Osteocyte (in vitro differentiated cells): Measurements from ENCODE around the gene STK17A. TPM values are rescaled to one million over a fixed set of nuclear protein-coding genes. Genes with fewer than 3 reads are reported as not detected.
A peak's percentile ranks its signal among the peaks of the same experiment; 100 is the strongest.

Experiments used
- DNase-seq: peaks from one replicate; pipeline ENCODE4 v3.0.0; 2021; ENCODE audit warnings: mixed read lengths; ENCODE audit not compliant: unreplicated experiment; ENCODE audit errors: extremely low spot score
- H3K27ac Mint-ChIP-seq: one replicate; pipeline ENCODE4 v1.8.0; 2021; ENCODE audit warnings: mild to moderate bottlenecking, mixed read lengths; ENCODE audit not compliant: unreplicated experiment
- H3K27me3 Mint-ChIP-seq: one replicate; pipeline ENCODE4 v1.8.0; 2021; ENCODE audit warnings: mixed read lengths; ENCODE audit not compliant: unreplicated experiment
- H3K36me3 Mint-ChIP-seq: one replicate; pipeline ENCODE4 v1.8.0; 2021; ENCODE audit warnings: mixed read lengths; ENCODE audit not compliant: unreplicated experiment
- H3K4me1 Mint-ChIP-seq: one replicate; pipeline ENCODE4 v1.8.0; 2021; ENCODE audit warnings: mixed read lengths; ENCODE audit not compliant: unreplicated experiment
- H3K4me3 Mint-ChIP-seq: one replicate; pipeline ENCODE4 v1.8.0; 2021; ENCODE audit warnings: mild to moderate bottlenecking, moderate library complexity, mixed read lengths; ENCODE audit not compliant: unreplicated experiment
- H3K9me3 Mint-ChIP-seq: one replicate; pipeline ENCODE4 v1.8.0; 2021; ENCODE audit warnings: mixed read lengths; ENCODE audit not compliant: unreplicated experiment
- CTCF ChIP-seq: fragments of 200-600 bp; sonication (generic); IDR thresholded peaks from 2 replicates; pipeline ENCODE4 v1.5.0; 2021; ENCODE audit warnings: antibody characterized with exemption, mild to moderate bottlenecking, moderate library complexity
- total RNA-seq: library from RNA; stranded (reverse); gene quantifications from 2 replicates; pipeline ENCODE4 v1.2.1, GENCODE V29; 2021

The STK17A gene
- total RNA-seq, 1 donor from 2014 or later = 12.6 TPM

- Mint-ChIP-seq H3K9me3 (no peaks in the 10 kb centered on the region), H3K27me3 (no peaks in the 10 kb centered on the region), H3K4me1 (peaks cover 41% of the 10 kb centered on the region), H3K27ac (peak overlapping the region; percentile 96), H3K4me3 (peak overlapping the region; percentile 14), H3K36me3 (peaks cover 26% of the 10 kb centered on the region)
- no peak for DNase-seq
- no peak for TF ChIP-seq CTCF
Observed at GRCh38 chr7:43640679-43641078, 57.8 kb downstream of the STK17A start.

GRCh38 chr7:43642897-43643630 lies 60.2 kb downstream of the STK17A start:
- no peak overlapping the region for H3K4me3 Mint-ChIP-seq
- peaks cover 19% of the 10 kb centered on the region for H3K36me3 Mint-ChIP-seq
- no peak for TF ChIP-seq CTCF

GRCh38 chr7:43643846-43644245 lies 60.9 kb downstream of the STK17A start:
- TF ChIP-seq CTCF = no peak
- Mint-ChIP-seq H3K4me3 (no peak overlapping the region), H3K4me1 (peaks cover 57% of the 10 kb centered on the region), H3K27me3 (no peaks in the 10 kb centered on the region), H3K36me3 (peaks cover 19% of the 10 kb centered on the region), H3K27ac (no peak overlapping the region), H3K9me3 (no peaks in the 10 kb centered on the region)
- no peak for DNase-seq

More at GRCh38 chr7:43642897-43643630, 60.2 kb downstream of the STK17A start:
- Mint-ChIP-seq H3K27me3 (no peaks in the 10 kb centered on the region), H3K9me3 (no peaks in the 10 kb centered on the region), H3K4me1 (peaks cover 54% of the 10 kb centered on the region), H3K27ac (no peak overlapping the region)
- no peak for DNase-seq

- peaks cover 18% of the 10 kb centered on the region for H3K36me3 Mint-ChIP-seq
- TF ChIP-seq CTCF = no peak
- no peak for DNase-seq
- no peaks in the 10 kb centered on the region for H3K9me3 Mint-ChIP-seq
- H3K4me1 Mint-ChIP-seq = peaks cover 57% of the 10 kb centered on the region
- no peaks in the 10 kb centered on the region for H3K27me3 Mint-ChIP-seq
- H3K27ac Mint-ChIP-seq = peak overlapping the region; percentile 98
- no peak overlapping the region for H3K4me3 Mint-ChIP-seq
Observed at GRCh38 chr7:43645699-43646226, 62.9 kb downstream of the STK17A start.

GRCh38 chr7:43646603-43647338 lies 63.9 kb downstream of the STK17A start:
- Mint-ChIP-seq H3K36me3 (peaks cover 17% of the 10 kb centered on the region), H3K4me1 (peaks cover 63% of the 10 kb centered on the region), H3K4me3 (peak overlapping the region; percentile 33), H3K27me3 (no peaks in the 10 kb centered on the region), H3K9me3 (no peaks in the 10 kb centered on the region), H3K27ac (peak overlapping the region; percentile 98)
- no peak for DNase-seq
- no peak for TF ChIP-seq CTCF
